A673 (cell line): ENCODE data around the gene TRPC4AP. TPM values are rescaled to one million over a fixed set of nuclear protein-coding genes. Genes with fewer than 3 reads are reported as not detected.

ENCODE experiments used
- BruUV-seq: library from RNA; stranded (reverse); fragments of 400-500 nt; replicated peaks from 2 replicates; lab custom pipeline; 2021; lab: Mats Ljungman, UMichigan
- CTCF ChIA-PET: fragments of 300-600 bp; sonication (Branson Sonifier 250); formaldehyde crosslinking; loops from one replicate; lab custom pipeline; 2022; ENCODE audit warnings: antibody characterized with exemption; lab: Charles Lee
- POLR2A ChIA-PET: fragments of 300-600 bp; sonication (Branson Sonifier 250); formaldehyde crosslinking; loops from one replicate; lab custom pipeline; 2022; ENCODE audit warnings: antibody characterized with exemption; ENCODE audit not compliant: low non-redundant PET; lab: Charles Lee
- DNase-seq: peaks from one replicate; pipeline ENCODE4 v3.0.0-alpha.2; 2015; ENCODE audit warnings: low spot score
- H3K27ac ChIP-seq: fragments of 200-600 bp; sonication (generic); 2 replicates; pipeline ENCODE4 v1.5.1; 2016; ENCODE audit warnings: mixed run types, low read depth, mild to moderate bottlenecking, mixed read lengths, antibody characterized with exemption, low read length; ENCODE audit not compliant: poor library complexity, severe bottlenecking
- H3K27me3 ChIP-seq: fragments of 200-600 bp; sonication (generic); replicated peaks from 2 replicates; pipeline ENCODE4 v1.6.1; 2017; ENCODE audit warnings: mixed run types, low read depth, mild to moderate bottlenecking, mixed read lengths, antibody characterized with exemption, low read length; ENCODE audit not compliant: insufficient read depth, poor library complexity
- H3K36me3 ChIP-seq: fragments of 200-600 bp; sonication (generic); 2 replicates; pipeline ENCODE4 v1.6.1; 2016; ENCODE audit warnings: mixed run types, mild to moderate bottlenecking, mixed read lengths, antibody characterized with exemption, low read length; ENCODE audit not compliant: insufficient read depth, poor library complexity, severe bottlenecking
- H3K4me1 ChIP-seq: fragments of 200-600 bp; sonication (generic); 2 replicates; pipeline ENCODE4 v1.6.1; 2017; ENCODE audit warnings: mixed run types, mild to moderate bottlenecking, mixed read lengths, antibody characterized with exemption, low read length; ENCODE audit not compliant: insufficient read depth, poor library complexity, severe bottlenecking
- H3K4me3 ChIP-seq: fragments of 200-600 bp; sonication (generic); 2 replicates; pipeline ENCODE4 v1.5.1; 2016; ENCODE audit warnings: low read depth, mixed run types, mild to moderate bottlenecking, mixed read lengths, low read length; ENCODE audit not compliant: poor library complexity, severe bottlenecking
- H3K9me3 ChIP-seq: fragments of 200-600 bp; sonication (generic); 2 replicates; pipeline ENCODE4 v1.6.1; 2016; ENCODE audit warnings: mixed run types, low read depth, mild to moderate bottlenecking, mixed read lengths, antibody characterized with exemption, low read length; ENCODE audit not compliant: poor library complexity, severe bottlenecking
- CTCF ChIP-seq: fragments of 300-800, 200-600 bp; sonication (generic); conservative IDR thresholded peaks from 2 replicates; pipeline ENCODE4 v1.5.1; 2017; ENCODE audit warnings: low read depth, mild to moderate bottlenecking, antibody characterized with exemption, low read length, moderate library complexity, mixed read lengths
- EZH2 ChIP-seq: fragments of 200-600 bp; sonication (generic); IDR thresholded peaks from 2 replicates; pipeline ENCODE4 v1.6.1; 2017; ENCODE audit warnings: borderline replicate concordance, low read depth, mild to moderate bottlenecking, mixed read lengths, antibody characterized with exemption, low read length; ENCODE audit not compliant: poor library complexity, severe bottlenecking
- intact Hi-C: fragments of 100-400 bp; cut with micrococcal nuclease; formaldehyde crosslinking; loops from one replicate; pipeline ENCODE4 v1.10.0; 2022; ENCODE audit not compliant: unreplicated experiment
- total RNA-seq: library from RNA; stranded (reverse); gene quantifications from 2 replicates; pipeline ENCODE4 v1.2.3, GENCODE V29; 2021

Gene TRPC4AP
- total RNA-seq, 1 experiment from 2014 or later: 34.6 TPM

GRCh38 chr20:35006009-35006408 is 86.6 kb downstream of the TRPC4AP start:
- CTCF ChIA-PET: no interaction called here
- Histone ChIP-seq H3K4me1 (no peaks in the 10 kb centered on the region), H3K27me3 (no peaks in the 10 kb centered on the region), H3K9me3 (no peaks in the 10 kb centered on the region), H3K36me3 (peaks cover 49% of the 10 kb centered on the region), H3K4me3 (no peak overlapping the region), H3K27ac (no peak overlapping the region)
- TF ChIP-seq EZH2 (no peak), CTCF (no peak)
- no TSS peak for BruUV-seq
- POLR2A ChIA-PET: no interaction called here
- intact Hi-C loops: no loop called here
- no peak for DNase-seq

GRCh38 chr20:35005463-35005961 is 87.1 kb downstream of the TRPC4AP start:
- no peak for DNase-seq
- Histone ChIP-seq H3K27me3 (no peaks in the 10 kb centered on the region), H3K4me3 (no peak overlapping the region), H3K4me1 (no peaks in the 10 kb centered on the region), H3K36me3 (peaks cover 49% of the 10 kb centered on the region), H3K9me3 (no peaks in the 10 kb centered on the region), H3K27ac (no peak overlapping the region)
- TF ChIP-seq CTCF (no peak), EZH2 (no peak)
- CTCF ChIA-PET: no interaction called here
- BruUV-seq: no TSS peak
- POLR2A ChIA-PET: no interaction called here
- intact Hi-C loops: no loop called here

- no peak for DNase-seq
- no peak overlapping the region for H3K27ac ChIP-seq
- H3K27me3 ChIP-seq: no peaks in the 10 kb centered on the region
- H3K9me3 ChIP-seq: no peaks in the 10 kb centered on the region
- TF ChIP-seq CTCF: no peak
- no peak for TF ChIP-seq EZH2
- H3K4me1 ChIP-seq: no peaks in the 10 kb centered on the region
- no peak overlapping the region for H3K4me3 ChIP-seq
- POLR2A ChIA-PET: no interaction called here
- no TSS peak for BruUV-seq
- peaks cover 49% of the 10 kb centered on the region for H3K36me3 ChIP-seq
- CTCF ChIA-PET: no interaction called here
- intact Hi-C loops: no loop called here
These were observed 87.7 kb downstream of the TRPC4AP start for GRCh38 chr20:35004749-35005462.
